Stimulated activated CD8-positive, alpha-beta memory T cell treated with anti-CD3 and anti-CD28 coated beads, Interleukin-12 subunit alpha, Interleukin-12 subunit beta, amount 100 ng/mL, for 24 hours (primary cell): ENCODE data around the gene ZNF160.
"Not testable (repeated sequence)": the region's sequence is repeated elsewhere in the genome, so short reads cannot be mapped to it uniquely, and the experiment has no call there.

ENCODE experiments used
- DNase-seq: peaks from one replicate; pipeline ENCODE4 v3.0.0-alpha.2; 2020; ENCODE audit errors: extremely low read depth

The ZNF160 gene

GRCh38 chr19:53103234-53104203 is at the start of gene ZNF160:
Gene ZNF160 (minus strand): TSS chr19:53103422. CDS start chr19:53086276, 17,146 bp downstream.
- peak; percentile 98 for DNase-seq

- no peak for DNase-seq
These were observed 44.4 kb upstream of the ZNF160 start for GRCh38 chr19:53147645-53148044.

DNA sequence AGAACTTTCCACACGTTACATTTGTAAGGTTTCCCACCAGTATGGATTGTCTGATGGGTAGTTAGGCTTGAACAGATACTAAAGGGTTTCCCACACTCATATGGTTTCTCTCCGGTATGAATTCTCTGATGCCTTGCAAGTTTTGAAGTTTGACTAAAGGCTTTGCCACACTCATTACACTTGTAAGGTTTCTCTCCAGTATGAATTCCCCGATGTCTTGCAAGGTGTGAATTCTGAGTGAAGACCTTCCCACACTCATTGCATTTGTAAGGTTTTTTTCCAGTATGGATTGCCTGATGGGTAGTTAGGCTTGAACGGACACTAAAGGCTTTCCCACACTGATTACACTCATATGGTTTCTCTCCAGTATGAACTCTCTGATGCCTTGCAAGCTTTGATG is 37.1 kb upstream of the ZNF160 start:
- no peak for DNase-seq

DNA sequence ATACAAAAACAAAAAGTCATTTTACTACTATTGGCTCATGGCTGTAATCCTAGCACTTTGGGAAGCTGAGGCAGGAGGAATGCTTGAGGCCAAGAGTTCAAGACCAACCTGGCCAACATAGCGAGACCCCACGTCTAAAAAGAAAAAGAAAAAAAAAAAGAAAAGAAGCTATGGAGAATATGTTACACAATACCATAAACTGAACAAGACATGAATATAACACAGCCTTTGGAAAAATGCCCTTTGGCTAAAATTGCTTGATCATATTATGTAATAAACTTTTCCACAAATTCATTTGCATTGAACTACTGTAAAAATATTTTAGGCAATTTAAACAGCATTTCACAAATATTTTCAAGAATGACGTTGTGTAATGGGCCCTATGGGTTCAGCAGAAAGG is 33.2 kb upstream of the ZNF160 start:
- DNase-seq = no peak

DNA sequence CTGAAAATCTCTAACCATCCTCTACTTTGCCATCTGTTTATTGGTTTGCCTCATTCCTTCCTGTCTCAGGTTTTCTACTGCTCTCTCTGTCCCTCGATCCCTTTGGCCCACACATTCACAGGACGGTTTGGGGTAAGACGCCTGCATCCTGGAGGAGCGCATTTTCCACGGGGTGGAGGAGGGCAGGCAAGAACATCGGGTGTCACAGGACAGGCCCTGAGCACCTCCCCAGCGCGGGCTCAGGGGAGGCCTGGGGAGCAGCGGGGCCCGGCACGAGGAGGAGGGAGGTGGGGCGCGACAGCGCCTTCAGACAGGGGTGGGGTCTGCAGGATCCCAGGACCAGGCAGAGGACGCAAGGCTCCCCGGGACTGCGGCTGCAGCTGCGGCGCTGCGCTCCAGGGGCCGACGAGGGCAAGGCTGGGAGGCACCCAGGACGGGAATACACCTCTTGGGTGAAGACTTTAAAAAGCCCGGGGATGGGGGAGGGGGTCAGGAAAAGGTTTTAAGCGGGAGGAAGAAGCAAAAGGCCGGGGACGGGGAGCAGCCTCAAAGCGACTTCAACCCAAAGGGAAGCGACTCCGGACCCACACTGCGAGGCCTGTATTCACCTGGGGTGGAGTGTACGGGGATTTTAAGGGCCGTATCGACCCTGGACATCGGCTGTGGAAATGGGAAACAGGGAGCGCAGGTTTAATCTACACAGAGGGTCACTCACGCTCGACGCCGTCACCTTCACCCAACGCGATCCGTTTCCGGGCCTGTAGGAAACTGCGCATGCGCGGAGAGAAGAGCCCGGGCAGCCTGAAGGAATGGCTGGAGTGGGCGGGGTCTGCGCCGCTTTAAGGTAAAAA is 29.1 kb upstream of the ZNF160 start, which contains the start of gene ZNF415:
Gene ZNF415 (minus strand): TSS at position 770 of the 851 bp plus-strand sequence. CDS start 10,234 bp downstream, outside the sequence.
- DNase-seq = no peak

DNA sequence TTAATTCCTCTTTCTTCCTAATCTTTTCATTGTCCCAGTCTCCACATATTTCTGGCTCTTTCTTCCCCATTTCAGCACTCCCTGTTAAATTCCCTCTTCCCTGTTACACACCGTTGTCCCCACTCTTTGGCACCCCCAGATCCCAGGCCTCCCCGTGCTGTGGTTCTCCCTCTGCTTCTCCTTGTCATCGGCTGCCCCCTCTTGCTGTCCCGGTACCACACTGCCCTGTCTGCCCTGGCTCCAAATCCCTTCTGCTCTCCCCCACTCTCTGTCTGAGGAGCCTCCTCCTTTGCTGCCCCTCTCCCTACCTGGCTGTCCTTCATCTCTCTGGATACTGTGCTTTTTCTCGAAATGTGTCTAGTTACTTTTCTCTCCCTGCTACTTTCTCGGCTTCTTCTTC is 28.5 kb upstream of the ZNF160 start:
- no peak for DNase-seq

DNA sequence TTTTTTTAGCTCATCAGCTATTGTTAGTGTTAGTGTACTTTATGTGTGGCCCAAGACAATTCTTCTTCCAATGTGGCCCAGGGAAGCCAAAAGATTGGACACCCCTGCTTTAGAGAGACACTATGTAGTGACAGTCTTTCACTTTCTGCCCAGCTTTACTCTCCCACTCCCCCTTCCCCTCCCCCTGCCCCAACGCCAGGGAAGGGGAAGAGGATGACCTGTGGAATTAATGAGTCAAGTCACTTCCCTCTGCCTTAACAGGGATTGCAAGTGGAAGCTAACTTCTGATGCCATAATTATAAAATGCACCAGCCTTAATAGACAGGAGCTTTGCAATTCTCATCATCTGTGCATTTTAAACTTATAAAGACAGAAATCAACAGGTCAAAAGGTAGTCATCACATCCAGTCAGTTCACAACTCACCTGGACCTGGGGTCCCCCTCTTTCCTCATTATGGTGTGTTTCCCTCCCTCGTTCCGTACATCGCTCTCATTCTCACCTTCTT is 27.9 kb upstream of the ZNF160 start:
- DNase-seq = no peak

DNA sequence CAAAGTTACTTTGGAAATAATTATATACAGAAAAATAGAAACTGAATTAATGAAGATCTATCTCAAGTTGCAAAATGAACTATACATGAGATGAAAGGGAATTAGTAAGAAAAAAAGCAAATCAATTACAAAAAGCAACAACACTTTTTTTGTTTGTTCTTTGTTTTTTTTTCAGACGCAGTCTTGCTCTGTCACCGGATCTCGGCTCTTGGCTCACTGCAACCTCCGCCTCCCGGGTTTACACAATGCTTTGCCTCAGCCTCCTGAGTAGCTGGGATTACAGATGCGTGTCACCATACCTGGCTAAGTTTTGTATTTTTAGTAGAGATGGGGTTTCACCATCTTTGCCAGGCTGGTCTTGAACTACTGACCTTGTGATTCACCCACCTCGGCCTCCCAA is 27.3 kb upstream of the ZNF160 start:
- DNase-seq = no peak

DNA sequence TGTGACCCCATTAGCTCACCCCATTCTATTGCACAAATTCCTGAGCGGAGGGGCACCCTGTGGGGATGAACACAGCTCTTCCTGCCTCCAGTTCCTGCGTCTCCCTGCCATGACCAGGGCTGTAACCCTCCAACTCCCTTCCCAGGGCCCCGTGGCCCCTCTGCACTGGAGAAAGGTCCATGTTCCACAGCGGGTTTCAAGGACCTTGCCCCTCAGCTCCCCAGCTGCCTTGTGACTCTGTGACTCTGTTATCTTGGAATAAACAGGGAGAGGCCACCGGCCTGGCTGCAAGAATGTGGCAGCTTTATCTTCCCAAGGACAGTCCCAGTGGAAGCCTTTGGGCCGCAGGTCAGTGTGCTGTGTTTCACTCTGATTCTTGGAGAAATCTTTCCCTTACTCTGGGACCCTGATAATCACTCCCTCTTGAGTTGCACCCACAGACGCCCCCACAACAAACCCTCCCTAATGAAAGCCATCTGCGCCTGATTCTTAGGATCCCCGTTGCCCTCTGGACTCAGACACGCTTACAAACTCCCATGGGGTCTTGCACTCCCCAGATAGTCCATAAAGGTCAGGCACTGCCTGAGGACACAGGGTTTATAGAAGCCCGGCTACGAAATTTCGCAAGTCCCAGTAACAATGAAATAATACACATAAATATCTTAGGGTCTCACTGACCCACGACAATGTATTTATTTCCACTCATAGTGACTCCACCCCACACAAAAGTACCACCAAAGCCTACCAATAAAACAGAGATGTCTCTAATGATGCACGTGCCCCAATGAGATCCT is 23.7 kb upstream of the ZNF160 start:
- DNase-seq = not testable (repeated sequence)

GRCh38 chr19:53123400-53123799 is 20.2 kb upstream of the ZNF160 start:
- no peak for DNase-seq

DNA sequence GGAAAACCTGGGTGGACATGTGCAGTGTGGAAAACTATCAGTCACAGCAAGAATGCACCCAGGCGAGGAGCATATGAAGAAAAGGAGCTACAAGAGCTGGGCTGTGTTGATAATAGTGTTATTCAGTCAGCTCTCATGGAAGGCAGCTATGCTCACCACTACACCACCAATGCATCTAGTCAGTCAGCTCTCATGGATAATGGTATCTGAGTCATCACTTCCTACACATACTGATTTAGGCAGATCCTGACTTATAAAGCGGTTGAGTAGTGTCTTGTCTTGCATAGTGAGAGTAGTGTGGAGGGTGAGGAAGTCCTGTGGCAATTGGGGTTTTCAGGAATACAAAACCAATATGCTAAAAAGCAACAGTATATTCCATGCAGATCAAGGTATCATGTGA is 9.1 kb upstream of the ZNF160 start:
- DNase-seq = no peak

DNA sequence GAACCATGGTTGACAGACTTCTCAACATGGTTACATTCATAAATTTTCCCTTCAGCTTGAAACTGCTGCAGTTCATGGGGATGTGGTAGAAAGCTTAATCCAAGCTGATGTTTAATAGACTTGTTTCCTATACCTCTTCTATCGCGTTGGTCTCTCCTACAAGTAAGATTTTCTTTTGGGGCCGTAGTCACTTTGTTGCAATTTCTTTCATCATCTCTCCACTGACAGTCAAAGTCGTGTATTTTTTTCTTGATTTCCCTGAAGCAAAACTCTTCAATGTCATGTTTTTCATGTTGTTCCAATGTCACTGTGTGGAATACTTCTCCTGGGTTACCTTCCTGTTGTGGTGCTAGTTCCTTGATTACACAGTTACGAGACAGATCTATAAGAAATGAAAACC is 6.3 kb upstream of the ZNF160 start:
- no peak for DNase-seq

DNA sequence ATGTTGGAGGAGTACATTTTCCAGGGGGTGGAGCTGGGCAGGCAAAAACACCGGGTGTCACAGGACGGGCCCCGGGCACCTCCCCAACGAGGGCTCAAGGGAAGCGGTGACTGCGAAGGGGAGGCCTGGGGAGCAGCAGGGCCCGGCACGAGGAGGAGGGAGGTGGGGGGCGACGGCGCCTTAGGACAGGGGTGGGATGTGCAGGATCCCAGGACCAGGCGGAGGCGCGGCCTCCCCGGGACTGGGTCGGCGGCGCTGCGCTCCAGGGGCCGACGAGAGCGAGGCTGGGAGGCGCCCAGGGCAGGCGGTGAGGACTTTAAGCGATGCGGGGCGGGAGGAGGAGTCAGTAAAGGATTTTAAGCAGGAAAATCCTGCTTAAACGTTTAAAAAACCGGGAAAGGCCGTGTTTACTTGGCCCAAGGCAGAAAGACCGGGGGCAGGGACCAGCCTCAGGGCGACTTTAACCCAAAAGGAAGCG is 427 bp downstream of the ZNF160 start:
- DNase-seq = peak; percentile 11

- DNase-seq = no peak
These were observed 941 bp downstream of the ZNF160 start for GRCh38 chr19:53102206-53102755.

DNA sequence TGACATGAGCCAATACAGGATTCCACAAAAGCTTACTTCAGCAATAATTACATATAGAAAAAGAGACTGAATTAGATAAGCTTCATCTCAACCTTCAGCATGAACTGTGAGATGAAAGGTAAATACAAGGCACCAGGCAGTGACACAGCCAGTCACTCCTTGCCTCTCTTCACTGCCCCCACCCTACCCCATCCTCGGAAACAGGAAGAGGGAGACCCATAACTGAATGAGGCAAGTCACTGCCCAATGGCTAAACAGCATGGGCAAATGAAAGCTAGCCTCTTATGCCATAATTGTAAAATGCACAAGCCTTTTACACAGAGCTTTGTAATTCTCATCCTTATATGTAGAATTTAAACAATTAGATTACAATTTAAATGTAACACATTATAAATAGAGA is 1.7 kb downstream of the ZNF160 start:
- DNase-seq = no peak

- DNase-seq = not testable (repeated sequence)
These were observed 4.7 kb downstream of the ZNF160 start for GRCh38 chr19:53098570-53098969.

DNA sequence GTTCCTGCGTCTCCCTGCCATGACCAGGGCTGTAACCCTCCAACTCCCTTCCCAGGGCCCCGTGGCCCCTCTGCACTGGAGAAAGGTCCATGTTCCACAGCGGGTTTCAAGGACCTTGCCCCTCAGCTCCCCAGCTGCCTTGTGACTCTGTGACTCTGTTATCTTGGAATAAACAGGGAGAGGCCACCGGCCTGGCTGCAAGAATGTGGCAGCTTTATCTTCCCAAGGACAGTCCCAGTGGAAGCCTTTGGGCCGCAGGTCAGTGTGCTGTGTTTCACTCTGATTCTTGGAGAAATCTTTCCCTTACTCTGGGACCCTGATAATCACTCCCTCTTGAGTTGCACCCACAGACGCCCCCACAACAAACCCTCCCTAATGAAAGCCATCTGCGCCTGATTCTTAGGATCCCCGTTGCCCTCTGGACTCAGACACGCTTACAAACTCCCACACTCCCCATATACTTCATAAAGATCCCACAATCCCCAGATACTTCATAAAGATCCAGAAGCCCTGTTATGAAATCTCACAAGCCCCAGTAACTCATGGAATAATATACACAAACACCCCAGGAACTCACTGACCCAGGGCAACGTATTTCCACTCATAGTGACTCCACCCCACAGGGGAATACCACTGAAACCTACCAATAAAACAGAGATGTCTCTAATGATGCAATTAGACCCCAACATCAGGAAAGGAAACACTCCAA is 6.1 kb downstream of the ZNF160 start:
- not testable (repeated sequence) for DNase-seq

GRCh38 chr19:53096579-53096978 is 6.6 kb downstream of the ZNF160 start:
- not testable (repeated sequence) for DNase-seq

- DNase-seq = no peak
These were observed 8.3 kb downstream of the ZNF160 start for GRCh38 chr19:53094754-53095575.
